Gastroesophageal sphincter (tissue), 4 donors: Measurements from ENCODE around the gene SAMD4B. TPM values are rescaled to one million over a fixed set of nuclear protein-coding genes. Genes with fewer than 3 reads are reported as not detected.

Experiments
- ATAC-seq: fragments of 150-250 bp; one replicate; pipeline ENCODE4 v1.9.1; 2016; ENCODE audit warnings: mild to moderate bottlenecking, moderate library complexity
- H3K27ac ChIP-seq, 4 donors: fragments of 200-600 bp; sonication (generic) in 3 of 4; 1 replicate in 3 of 4; 2 replicates in 1 of 4; pipeline ENCODE4 v1.5.1; 2016 to 2019
- H3K27me3 ChIP-seq: fragments of 200-600 bp; sonication (generic); one replicate; pipeline ENCODE4 v1.5.1; 2019
- H3K36me3 ChIP-seq, 2 donors: fragments of 200-600 bp; sonication (generic); one replicate each; pipeline ENCODE4 v1.5.1; 2019; ENCODE audit warnings: control low read depth in 1 of 2
- H3K4me1 ChIP-seq, 3 donors: fragments of 200-600 bp; sonication (generic); 1 replicate in 2 of 3; 2 replicates in 1 of 3; pipeline ENCODE4 v1.5.1; 2016 to 2019; ENCODE audit warnings: control low read depth in 2 of 3
- H3K4me3 ChIP-seq, 2 donors: fragments of 200-600 bp; sonication (generic); one replicate each; pipeline ENCODE4 v1.5.1; 2019; ENCODE audit warnings: mild to moderate bottlenecking in 1 of 2, moderate library complexity in 1 of 2
- H3K9me3 ChIP-seq, 3 donors: fragments of 200-600 bp; sonication (generic); one replicate each; pipeline ENCODE4 v1.5.1; 2017 to 2019; ENCODE audit warnings: control low read depth in 2 of 3
- CTCF ChIP-seq, 4 experiments: fragments of 200-600 bp in 2 of 4; fragments of 450-650 bp in 2 of 4; sonication (generic) in 1 of 4; IDR thresholded peaks; one replicate each; pipeline ENCODE4 v1.5.1; 2017 to 2019; ENCODE audit warnings: antibody characterized with exemption in 4 of 4, mild to moderate bottlenecking in 2 of 4, moderate library complexity in 2 of 4
- EP300 ChIP-seq: sonication (generic); formaldehyde crosslinking; IDR thresholded peaks from one replicate; pipeline ENCODE4 v1.6.1; 2017; ENCODE audit warnings: antibody characterized with exemption, mild to moderate bottlenecking
- POLR2A ChIP-seq, 2 donors: fragments of 450-650 bp; IDR thresholded peaks; one replicate each; pipeline ENCODE4 v1.6.1; 2017; ENCODE audit warnings: antibody characterized with exemption in 2 of 2, mild to moderate bottlenecking in 2 of 2, moderate library complexity in 1 of 2
- POLR2AphosphoS5 ChIP-seq: sonication (generic); formaldehyde crosslinking; IDR thresholded peaks from one replicate; pipeline ENCODE4 v1.6.1; 2017; ENCODE audit warnings: antibody characterized with exemption
- WGBS, 2 donors: methylation state at CpG; one replicate each; pipeline ENCODE4 v1.1.5; 2018; ENCODE audit warnings: low coverage in 1 of 2; 5-methylcytosine and 5-hydroxymethylcytosine counted together
- total RNA-seq, 4 donors: library from RNA; depleted of rRNA; stranded (reverse); fragments of >200 nt; gene quantifications; one replicate each; pipeline ENCODE4 v1.1.0, GENCODE V29; 2016

Gene SAMD4B
- total RNA-seq, 4 donors from 2014 or later: 68.2 to 121 (median 92.8) TPM

DNA sequence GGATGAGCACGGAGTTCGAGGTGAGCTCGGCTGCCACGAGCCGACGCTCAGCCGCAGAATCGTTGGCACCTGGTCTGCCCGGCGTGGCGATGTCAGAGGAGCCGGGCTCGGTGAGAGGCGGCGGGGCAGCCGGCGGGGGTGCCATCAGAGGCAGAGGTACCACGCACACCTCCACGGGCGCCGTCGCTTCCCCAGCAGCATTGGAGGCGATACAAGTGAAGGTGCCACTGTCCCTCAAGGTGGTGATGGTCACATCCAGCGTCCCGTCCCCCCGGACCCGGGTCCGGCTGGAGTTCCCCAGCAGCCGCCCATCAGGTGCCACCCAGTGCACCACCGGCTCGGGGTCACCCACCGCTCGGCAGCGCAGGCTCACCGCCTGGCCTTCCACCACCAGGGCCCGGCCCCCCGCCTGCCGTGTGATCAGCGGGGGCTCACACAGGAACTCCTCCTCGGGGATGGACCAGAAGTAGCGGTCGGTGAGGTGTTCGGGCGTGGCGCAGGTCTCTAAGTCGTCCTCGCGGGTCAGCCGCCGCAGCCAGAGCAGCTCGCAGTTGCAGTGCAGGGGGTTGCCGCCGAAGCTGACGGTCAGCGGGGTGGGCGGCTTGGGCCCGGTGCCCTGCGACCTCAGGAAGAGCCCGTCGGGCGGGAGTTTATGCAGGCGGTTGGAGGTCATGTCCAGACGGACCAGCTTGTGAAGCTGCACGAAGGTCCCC, 28.0 kb upstream of the SAMD4B start:
- H3K4me3 ChIP-seq: no peak overlapping the region
- peaks cover 0 to 28% of the 10 kb centered on the region in 2 donors for H3K36me3 ChIP-seq
- H3K27ac ChIP-seq: no peak overlapping the region
- WGBS, 2 donors: 89 to 97% methylated on average over 7 to 11 of the region's 64 CpGs
- peaks cover 20% of the 10 kb centered on the region for H3K27me3 ChIP-seq
- no peaks in the 10 kb centered on the region for H3K4me1 ChIP-seq
- TF ChIP-seq POLR2A (IDR thresholded peaks at IDR 0.05) (no peak), POLR2AphosphoS5 (no peak), CTCF (IDR thresholded peaks at IDR 0.05) (no peak), EP300 (no peak)
- no peaks in the 10 kb centered on the region for H3K9me3 ChIP-seq
- no peak for ATAC-seq

DNA sequence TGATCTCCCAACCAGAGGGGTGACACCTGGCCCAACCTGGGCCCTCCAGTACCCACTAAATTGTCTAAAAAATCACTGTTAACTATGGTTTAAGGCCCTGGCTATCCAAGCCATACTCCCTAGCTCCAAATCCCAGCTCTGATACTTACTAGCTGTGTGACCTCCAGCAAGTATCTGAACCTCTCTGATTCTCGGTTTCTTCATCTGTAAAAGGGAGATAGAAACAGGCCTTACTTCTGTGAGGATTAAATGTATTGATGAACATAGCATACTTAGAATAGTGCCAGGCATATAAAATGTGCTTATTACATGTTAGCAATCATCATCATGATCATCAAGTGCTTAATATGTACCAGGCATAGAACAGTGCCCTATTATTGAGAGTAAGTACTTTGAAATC, 26.3 kb upstream of the SAMD4B start:
- peaks cover 0 to 12% (median 6%) of the 10 kb centered on the region in 3 donors for H3K4me1 ChIP-seq
- 90 to 100% methylated on average over 1 of the region's 1 CpG for whole genome bisulfite sequencing, 2 donors
- H3K27me3 ChIP-seq: peaks cover 9% of the 10 kb centered on the region
- H3K9me3 ChIP-seq: no peaks in the 10 kb centered on the region
- H3K4me3 ChIP-seq: no peak overlapping the region
- H3K27ac ChIP-seq: no peak overlapping the region
- no peak for ATAC-seq
- TF ChIP-seq CTCF (IDR thresholded peaks at IDR 0.05): no peak
- TF ChIP-seq POLR2AphosphoS5: no peak
- TF ChIP-seq EP300: no peak
- no peak for TF ChIP-seq POLR2A (IDR thresholded peaks at IDR 0.05)
- H3K36me3 ChIP-seq: peaks cover 0 to 28% of the 10 kb centered on the region in 2 donors

- H3K36me3 ChIP-seq: peaks cover 0 to 28% of the 10 kb centered on the region in 2 donors
- H3K27me3 ChIP-seq: peaks cover 5% of the 10 kb centered on the region
- no peaks in the 10 kb centered on the region for H3K9me3 ChIP-seq
- 89 to 94% methylated on average over 7 to 9 of the region's 12 CpGs for WGBS, 2 donors
- H3K27ac ChIP-seq: no peak overlapping the region
- no peak overlapping the region for H3K4me3 ChIP-seq
- peaks cover 0 to 12% (median 6%) of the 10 kb centered on the region in 3 donors for H3K4me1 ChIP-seq
- no peak for TF ChIP-seq EP300
- no peak for TF ChIP-seq POLR2AphosphoS5
- TF ChIP-seq POLR2A (IDR thresholded peaks at IDR 0.05): no peak
- no peak for TF ChIP-seq CTCF (IDR thresholded peaks at IDR 0.05)
- no peak for ATAC-seq
Measured at GRCh38 chr19:39316627-39317321, 25.4 kb upstream of the SAMD4B start.

DNA sequence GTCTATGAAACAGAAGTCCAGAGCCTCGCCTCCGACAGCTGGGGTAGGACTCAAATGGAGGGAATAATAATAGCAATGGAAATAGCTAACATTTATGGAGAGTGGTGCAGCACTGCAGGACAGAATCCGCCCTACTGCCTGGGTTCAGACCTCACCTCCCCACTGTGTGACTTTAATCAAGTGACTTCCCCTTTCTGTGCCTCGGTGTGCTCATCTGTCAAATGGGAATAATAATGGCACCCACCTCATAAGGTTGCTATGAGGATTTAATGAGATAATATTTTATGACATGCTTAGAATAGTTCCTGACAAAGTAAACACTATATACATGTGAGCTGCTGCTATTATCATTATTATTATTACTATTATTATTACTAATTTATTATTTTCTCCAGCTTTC, 24.7 kb upstream of the SAMD4B start:
- Histone ChIP-seq H3K9me3 (no peaks in the 10 kb centered on the region), H3K36me3 (peaks cover 0 to 28% of the 10 kb centered on the region in 2 donors), H3K4me3 (no peak overlapping the region), H3K27me3 (peaks cover 5% of the 10 kb centered on the region), H3K27ac (no peak overlapping the region), H3K4me1 (peaks cover 0 to 12% (median 6%) of the 10 kb centered on the region in 3 donors)
- TF ChIP-seq POLR2A (IDR thresholded peaks at IDR 0.05): no peak
- no peak for TF ChIP-seq POLR2AphosphoS5
- TF ChIP-seq CTCF (IDR thresholded peaks at IDR 0.05): no peak
- TF ChIP-seq EP300: no peak
- no peak for ATAC-seq
- 80 to 88% methylated on average over 1 to 2 of the region's 4 CpGs for WGBS, 2 donors
